Panc1 (cell line): ENCODE measurements around the gene ALKAL2. TPM values are rescaled to one million over a fixed set of nuclear protein-coding genes. Genes with fewer than 3 reads are reported as not detected.

Experiments
- ATAC-seq: fragments of 200-7000 bp; cut with Tn5 transposase; 2 replicates; pipeline ENCODE4 v1.9.1; 2020; ENCODE audit warnings: mild to moderate bottlenecking, moderate library complexity
- BruUV-seq: library from RNA; stranded (reverse); fragments of 400-500 nt; replicated peaks from 2 replicates; lab custom pipeline; 2021; lab: Mats Ljungman, UMichigan
- CTCF ChIA-PET: fragments of 300-600 bp; sonication (Branson Sonifier 250); formaldehyde crosslinking; loops from one replicate; lab custom pipeline; 2022; ENCODE audit warnings: antibody characterized with exemption; lab: Charles Lee
- POLR2A ChIA-PET: fragments of 300-600 bp; sonication (Branson Sonifier 250); formaldehyde crosslinking; loops from one replicate; lab custom pipeline; 2022; ENCODE audit warnings: antibody characterized with exemption; lab: Charles Lee
- DNase-seq: peaks from one replicate; pipeline ENCODE4 v3.0.0-alpha.2; 2010; ENCODE audit warnings: low read depth, low spot score
- H3K27ac ChIP-seq: 2 replicates; pipeline ENCODE4 v1.5.1; 2011; ENCODE audit warnings: mild to moderate bottlenecking, low read length, inconsistent platforms
- H3K27me3 ChIP-seq: fragments of 200-500 bp; sonication (Bioruptor generic); 2 replicates; pipeline ENCODE4 v1.6.0; 2014; ENCODE audit warnings: low read length, inconsistent platforms; ENCODE audit not compliant: control insufficient read depth, insufficient read depth
- H3K36me3 ChIP-seq: fragments of 200-500 bp; sonication (Bioruptor generic); 2 replicates; pipeline ENCODE4 v1.5.1; 2014; ENCODE audit warnings: inconsistent platforms, mild to moderate bottlenecking, low read length, moderate library complexity; ENCODE audit not compliant: control insufficient read depth, insufficient read depth
- H3K4me1 ChIP-seq: 2 replicates; pipeline ENCODE4 v1.5.1; 2011; ENCODE audit warnings: inconsistent platforms, mild to moderate bottlenecking, low read length, moderate library complexity; ENCODE audit not compliant: control insufficient read depth, insufficient read depth
- H3K4me3 ChIP-seq, 2 experiments: 2 replicates each; pipeline ENCODE4 v1.5.1; 2011 to 2012; ENCODE audit warnings: low read depth in 2 of 2, low read length in 2 of 2, mild to moderate bottlenecking in 2 of 2, inconsistent platforms in 1 of 2, moderate library complexity in 1 of 2
- H3K9me3 ChIP-seq: fragments of 200-500 bp; sonication (Bioruptor generic); 2 replicates; pipeline ENCODE4 v1.5.1; 2014; ENCODE audit warnings: low read depth, mild to moderate bottlenecking, inconsistent platforms, low read length, moderate library complexity; ENCODE audit not compliant: control insufficient read depth, insufficient read depth
- CTCF ChIP-seq: fragments of 450-650 bp; IDR thresholded peaks from 2 replicates; pipeline ENCODE4 v1.5.1; 2017; ENCODE audit warnings: mild to moderate bottlenecking
- POLR2AphosphoS5 ChIP-seq: IDR thresholded peaks from 2 replicates; pipeline ENCODE4 v1.6.1; 2012; ENCODE audit warnings: mild to moderate bottlenecking, low read depth, low read length, moderate library complexity
- REST ChIP-seq, 2 experiments: IDR thresholded peaks; 2 replicates each; pipeline ENCODE4 v1.6.1; 2011 to 2012; ENCODE audit warnings: low read depth in 2 of 2, control low read depth in 1 of 2, low read length in 1 of 2, mild to moderate bottlenecking in 1 of 2, moderate library complexity in 1 of 2; ENCODE audit not compliant: insufficient read depth in 1 of 2
- SIN3A ChIP-seq: IDR thresholded peaks from 2 replicates; pipeline ENCODE4 v1.6.1; 2012; ENCODE audit warnings: low read depth, mild to moderate bottlenecking, low read length, moderate library complexity, borderline replicate concordance; ENCODE audit not compliant: insufficient read depth
- TCF7L2 ChIP-seq: IDR thresholded peaks from 2 replicates; pipeline ENCODE4 v1.6.1; 2011; ENCODE audit warnings: mild to moderate bottlenecking, low read depth, low read length, inconsistent platforms
- in situ Hi-C: cut with HindIII; loops from 2 replicates; pipeline ENCODE4 v1.10.0; 2016; ENCODE audit warnings: low sequenced_read_pairs, low pct_unique_long_range_greater_than_20kb
- intact Hi-C: fragments of 100-400 bp; cut with micrococcal nuclease; formaldehyde crosslinking; loops from one replicate; pipeline ENCODE4 v1.10.0; 2022; ENCODE audit not compliant: unreplicated experiment
- total RNA-seq: library from RNA; stranded (reverse); gene quantifications from one replicate; pipeline ENCODE4 v1.2.1, GENCODE V29; 2021; ENCODE audit not compliant: unreplicated experiment

Gene ALKAL2
- total RNA-seq, 1 experiment from 2014 or later: not detected

GRCh38 chr2:278312-278926, 9.5 kb downstream of the ALKAL2 start:
- in situ Hi-C loops (no loop called here), intact Hi-C loops (no loop called here)
- CTCF ChIA-PET: no interaction called here
- no peak for ATAC-seq
- TF ChIP-seq TCF7L2 (no peak), CTCF (no peak), SIN3A (no peak), POLR2AphosphoS5 (no peak), REST (IDR thresholded peaks at IDR 0.05; ENCODE audit: insufficient read depth in 1 of 2, low read depth in 2 of 2, low read length in 1 of 2) (no peak)
- no peaks in the 10 kb centered on the region for H3K27me3 ChIP-seq
- peaks cover 22% of the 10 kb centered on the region for H3K36me3 ChIP-seq
- no peaks in the 10 kb centered on the region for H3K4me1 ChIP-seq
- H3K4me3 ChIP-seq: no peak overlapping the region
- no peak overlapping the region for H3K27ac ChIP-seq
- no peaks in the 10 kb centered on the region for H3K9me3 ChIP-seq
- DNase-seq: no peak
- POLR2A ChIA-PET: no interaction called here
- BruUV-seq: no TSS peak

- intact Hi-C loops: no loop called here
- DNase-seq (no peak), ATAC-seq (no peak)
- BruUV-seq: no TSS peak
- Histone ChIP-seq H3K36me3 (peaks cover 22% of the 10 kb centered on the region), H3K4me1 (no peaks in the 10 kb centered on the region), H3K9me3 (no peaks in the 10 kb centered on the region), H3K27ac (no peak overlapping the region), H3K27me3 (no peaks in the 10 kb centered on the region), H3K4me3 (no peak overlapping the region)
- no peak for TF ChIP-seq CTCF
- no peak for TF ChIP-seq SIN3A
- ChIA-PET POLR2A (no interaction called here), CTCF (no interaction called here)
- in situ Hi-C loops: no loop called here
These were observed 12.4 kb downstream of the ALKAL2 start for GRCh38 chr2:275466-275865.
